ACHN (cell line): Measurements from ENCODE around the gene N4BP2L2.
A peak's percentile ranks its signal among the peaks of the same experiment; 100 is the strongest.

Source experiments
- DNase-seq: peaks from one replicate; pipeline ENCODE4 v3.0.0-alpha.2; 2015
- in situ Hi-C: cut with HindIII; loops from 2 replicates; pipeline ENCODE4 v1.10.0; 2017; ENCODE audit warnings: low sequenced_read_pairs, low pct_ligation_motif_present, low pct_unique_long_range_greater_than_20kb

The N4BP2L2 gene

DNA sequence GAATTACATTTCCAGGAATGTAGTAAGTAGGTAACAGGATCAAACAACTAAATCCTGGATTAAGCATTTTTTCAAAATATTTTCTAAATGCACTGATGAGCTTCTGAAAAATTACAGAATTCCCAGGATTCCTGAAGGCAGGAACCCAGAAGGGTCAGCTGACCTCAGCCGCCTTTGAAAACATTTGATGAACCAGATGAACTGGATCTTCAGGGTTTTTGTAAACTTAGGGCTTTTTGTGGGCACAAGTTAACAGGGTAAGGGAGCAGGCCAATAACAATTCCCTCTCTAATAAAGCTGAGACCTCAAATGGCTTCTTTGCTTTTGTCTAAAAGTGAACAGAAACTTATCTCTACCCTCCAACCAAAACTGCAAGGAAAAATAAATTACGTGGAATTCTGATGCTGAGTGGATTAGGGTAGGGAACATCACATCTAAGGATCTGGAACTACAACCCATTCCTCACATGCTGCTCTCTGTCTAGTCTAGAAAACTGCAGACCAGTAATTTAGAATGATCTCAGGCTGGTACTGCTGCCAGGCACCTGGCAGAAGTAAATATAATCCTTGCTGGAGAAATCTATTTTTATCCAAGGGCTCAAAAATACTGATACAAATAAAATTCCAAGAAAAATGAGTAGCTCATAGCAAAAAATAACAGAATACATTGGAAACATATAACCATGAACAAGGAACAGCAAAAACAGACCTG lies 62.4 kb downstream of the N4BP2L2 start:
- no peak for DNase-seq
- in situ Hi-C loops: no loop called here

DNA sequence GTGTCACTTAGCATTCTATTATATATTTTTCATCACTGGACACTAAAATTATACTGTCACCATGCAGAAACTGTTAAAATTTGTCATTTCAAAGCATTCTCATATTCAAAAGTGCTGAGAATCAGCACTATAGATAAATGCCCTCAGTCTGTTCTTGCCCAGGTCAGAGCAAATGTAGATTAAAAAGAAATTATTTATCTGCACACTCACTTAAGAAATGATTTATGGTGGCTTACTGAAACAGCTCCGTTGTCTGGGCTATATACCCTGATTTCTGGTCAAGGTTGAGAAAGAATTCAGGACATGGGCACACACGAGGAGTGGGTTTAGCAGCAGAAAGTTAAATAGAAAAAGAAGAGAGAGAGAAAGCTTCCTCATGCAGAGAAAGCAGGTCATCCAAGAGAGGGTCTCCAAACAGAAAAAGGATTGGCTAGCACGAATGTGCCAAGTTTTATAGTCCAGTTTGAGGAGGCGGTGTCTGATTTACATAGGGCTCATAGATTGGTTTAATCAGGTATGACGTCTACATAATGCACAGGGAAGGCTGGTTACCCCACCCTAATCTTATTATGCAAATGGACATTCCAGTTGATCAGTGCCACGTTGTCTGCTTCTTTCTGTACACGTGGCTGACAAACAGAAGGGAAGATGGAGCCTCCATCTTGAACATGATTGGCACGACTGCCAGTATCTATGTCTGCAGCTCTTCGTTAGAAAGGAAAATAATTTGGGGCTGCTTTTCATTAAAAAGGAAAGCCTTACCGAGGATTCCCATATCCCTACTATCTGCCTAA lies 63.4 kb downstream of the N4BP2L2 start:
- DNase-seq: no peak
- in situ Hi-C loops: no loop called here

- DNase-seq: no peak
- in situ Hi-C loops: no loop called here
Measured at GRCh38 chr13:32473650-32474049, 64.9 kb downstream of the N4BP2L2 start.

- DNase-seq: no peak
- in situ Hi-C loops: no loop called here
Measured at GRCh38 chr13:32472194-32472621, 66.4 kb downstream of the N4BP2L2 start.

- in situ Hi-C loops: no loop called here
- no peak for DNase-seq
Measured at GRCh38 chr13:32471187-32471922, 67.2 kb downstream of the N4BP2L2 start.

DNA sequence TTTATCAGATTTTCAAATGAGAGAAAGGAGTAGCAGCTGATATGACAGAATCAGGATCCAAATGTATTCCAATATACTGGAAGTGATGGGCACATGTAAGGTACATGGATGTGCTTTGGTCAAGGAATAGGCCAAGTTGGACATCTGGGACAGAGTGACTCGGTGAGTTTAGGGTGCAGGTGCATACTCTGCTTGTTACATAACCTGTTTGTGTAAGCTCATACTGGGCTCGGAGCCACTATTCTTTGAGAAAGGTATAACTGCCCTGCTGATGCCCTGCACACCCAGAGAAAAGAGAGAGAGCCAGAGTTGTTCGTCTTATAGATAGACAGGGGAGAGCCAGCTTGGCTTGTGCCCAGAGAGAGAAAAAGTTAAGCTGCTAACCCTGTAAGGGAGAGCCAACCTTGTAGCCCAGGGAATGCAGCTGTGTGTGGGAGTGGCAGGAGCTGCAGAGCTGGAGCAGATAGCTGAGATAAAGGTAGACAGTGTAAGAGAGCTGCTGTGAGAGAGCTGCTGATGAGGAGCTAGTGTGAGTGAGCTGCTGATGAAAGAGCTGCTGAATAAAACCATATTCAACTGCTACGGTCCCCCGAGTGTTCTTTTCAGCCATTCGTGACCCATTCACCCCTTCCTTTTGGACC lies 70.0 kb downstream of the N4BP2L2 start:
- DNase-seq: no peak
- in situ Hi-C loops: no loop called here

- no peak for DNase-seq
- in situ Hi-C loops: no loop called here
Measured at GRCh38 chr13:32456591-32456990, 82.0 kb downstream of the N4BP2L2 start.

- in situ Hi-C loops: no loop called here
Measured at GRCh38 chr13:32455594-32455903, 83.0 kb downstream of the N4BP2L2 start.

DNA sequence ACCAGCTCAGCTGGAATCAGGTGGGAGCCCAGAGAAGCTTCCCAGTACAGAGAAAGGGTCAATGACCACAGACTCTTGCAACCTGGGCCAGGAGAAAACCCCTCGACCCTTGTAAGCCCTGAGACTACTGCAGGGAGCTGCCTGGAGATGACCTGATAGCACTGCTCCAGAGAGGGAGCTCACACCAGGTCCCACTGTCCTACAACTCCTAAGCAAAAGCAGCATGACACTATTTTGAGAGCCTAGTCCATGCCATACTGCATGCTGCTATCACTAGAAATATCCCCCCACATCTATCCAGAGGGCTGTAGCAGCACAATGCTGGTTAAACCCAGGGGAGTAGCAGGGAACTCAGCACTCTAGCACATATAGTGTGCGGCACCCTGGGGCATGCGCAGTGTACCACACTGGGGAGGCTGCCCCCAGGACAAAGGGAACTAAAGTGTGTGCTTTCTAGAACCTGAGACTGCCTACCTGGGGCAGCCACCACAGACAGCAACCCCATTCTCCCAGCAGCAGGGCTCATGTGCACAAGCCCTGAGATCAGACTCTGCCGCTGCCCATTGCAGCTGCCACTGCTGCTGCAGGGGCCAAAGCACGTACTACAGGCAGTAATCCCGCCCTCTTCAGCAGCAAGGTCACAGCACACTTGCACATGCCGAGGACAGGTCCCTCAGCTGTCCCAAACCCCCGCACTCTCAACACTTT lies 83.6 kb downstream of the N4BP2L2 start:
- in situ Hi-C loops: no loop called here

More at GRCh38 chr13:32455594-32455903, 83.0 kb downstream of the N4BP2L2 start:
- DNase-seq: no peak

DNA sequence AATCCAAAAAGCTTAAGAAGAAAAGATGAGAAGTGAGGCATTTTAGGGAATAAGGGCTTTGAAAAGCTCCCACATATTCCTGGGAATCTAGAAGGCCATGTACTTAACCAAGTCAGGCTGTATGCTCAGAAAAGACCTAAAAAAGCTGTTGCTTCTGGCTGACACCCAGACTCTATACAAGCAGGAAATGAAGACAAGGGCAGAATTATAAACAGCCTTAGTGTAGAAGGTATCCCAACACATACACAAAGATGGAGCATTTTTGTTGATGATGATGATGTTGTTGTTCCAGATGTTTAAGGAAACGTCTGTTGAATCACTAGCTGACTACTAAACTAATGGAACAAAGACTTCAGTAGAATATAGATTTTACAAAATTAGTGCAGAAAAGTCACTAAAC lies 84.6 kb downstream of the N4BP2L2 start:
- in situ Hi-C loops: no loop called here

More for the DNA sequence above, 83.6 kb downstream of the N4BP2L2 start:
- no peak for DNase-seq

GRCh38 chr13:32448972-32449371 lies 89.6 kb downstream of the N4BP2L2 start:
- in situ Hi-C loops: no loop called here
- no peak for DNase-seq

More for the DNA sequence above, 84.6 kb downstream of the N4BP2L2 start:
- DNase-seq: no peak

- DNase-seq: no peak
- in situ Hi-C loops: no loop called here
Measured at GRCh38 chr13:32447894-32448623, 90.5 kb downstream of the N4BP2L2 start.

DNA sequence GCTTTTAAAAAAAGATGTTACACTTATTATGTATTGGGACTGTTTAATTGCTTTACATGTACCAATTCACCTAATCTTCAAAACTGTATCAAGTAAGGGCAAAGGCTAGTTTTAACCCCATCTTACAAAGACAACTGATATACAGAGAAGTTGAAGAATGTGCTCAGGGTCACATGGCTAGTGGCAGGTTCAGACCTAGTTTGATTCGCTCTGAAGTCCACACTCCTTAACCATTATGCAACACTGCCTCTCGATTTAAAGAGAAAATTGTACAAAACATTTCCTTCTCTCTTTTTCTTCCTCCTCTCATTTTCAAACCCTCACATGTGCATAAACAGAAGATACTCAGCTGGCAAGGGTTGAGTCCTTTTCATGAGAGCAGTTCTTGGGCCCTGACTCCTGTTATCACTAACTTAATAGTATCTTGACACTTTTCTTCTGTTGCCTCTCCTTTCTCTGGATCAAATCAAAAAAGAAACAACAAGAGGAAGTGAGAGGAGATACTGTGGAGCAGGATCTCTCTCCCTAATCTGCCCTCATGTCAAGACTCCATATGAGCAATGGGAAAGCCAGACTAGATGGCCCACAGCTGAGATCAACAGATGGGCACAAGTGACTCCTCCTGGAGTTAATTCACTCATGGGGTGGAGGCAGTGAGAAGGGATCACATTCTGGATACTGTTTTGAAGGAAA lies 91.7 kb downstream of the N4BP2L2 start:
- DNase-seq: no peak
- in situ Hi-C loops: no loop called here

- in situ Hi-C loops: no loop called here
- DNase-seq: no peak
Measured at GRCh38 chr13:32446220-32446619, 92.4 kb downstream of the N4BP2L2 start.

- no peak for DNase-seq
- in situ Hi-C loops: no loop called here
Measured at GRCh38 chr13:32445461-32445860, 93.1 kb downstream of the N4BP2L2 start.

DNA sequence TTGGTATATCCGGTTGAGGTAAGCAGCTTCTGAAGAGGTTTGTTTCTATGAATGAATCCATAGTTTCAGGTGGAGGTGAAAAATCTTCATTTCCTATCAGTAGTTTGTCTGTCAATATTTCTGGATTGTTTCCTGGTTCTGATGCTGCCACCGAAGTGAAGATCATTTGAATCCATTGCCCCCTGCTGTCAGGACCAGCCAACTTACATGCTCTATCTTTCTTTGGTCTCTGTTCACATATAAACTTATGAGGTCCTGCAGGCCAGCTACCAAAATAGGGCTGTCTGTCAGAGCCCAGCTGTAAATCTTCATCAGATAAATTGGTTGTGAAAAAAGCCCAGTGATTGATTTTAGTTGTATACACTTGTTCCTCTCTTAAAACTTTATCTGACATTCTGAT lies 95.5 kb downstream of the N4BP2L2 start:
- DNase-seq: peak; percentile 35
- in situ Hi-C loops: no loop called here

DNA sequence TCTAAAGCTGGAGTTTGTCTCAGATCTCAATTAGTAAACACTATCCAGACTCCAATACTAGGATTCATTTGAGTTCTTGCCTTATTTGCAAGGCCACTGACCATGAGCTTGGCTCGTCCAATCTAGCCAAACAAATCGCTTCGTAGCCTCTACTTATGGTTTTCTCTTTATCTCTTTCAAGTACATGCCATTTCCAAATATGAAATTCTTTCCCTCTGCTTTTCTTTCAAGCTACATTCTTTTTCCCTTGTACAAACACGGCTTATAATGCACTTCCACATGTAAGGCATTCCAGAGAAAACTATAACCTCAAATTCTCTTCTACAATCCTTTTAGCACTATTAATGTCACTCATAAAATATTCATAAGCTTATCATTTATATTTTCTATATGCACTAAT lies 99.7 kb downstream of the N4BP2L2 start:
- DNase-seq: no peak
- in situ Hi-C loops: no loop called here
